GM13976 (cell line): ENCODE data around the gene LRSAM1.

Experiments
- DNase-seq: peaks from one replicate; pipeline ENCODE4 v3.0.0; 2012; ENCODE audit warnings: low spot score
- in situ Hi-C: fragments of 300-500 bp; cut with MboI; formaldehyde crosslinking; loops from one replicate; pipeline ENCODE4 v1.12.0; 2022; ENCODE audit warnings: low sequenced_read_pairs, mixed read lengths, inconsistent platforms; ENCODE audit not compliant: unreplicated experiment
- TF ChIP-seq, protein P1 (sequence below): IDR thresholded peaks from 2 replicates; pipeline ENCODE4 v1.5.1; 2012; ENCODE audit warnings: borderline replicate concordance, mild to moderate bottlenecking; ENCODE audit not compliant: insufficient read depth; ENCODE audit errors: extremely low read depth, missing control alignments, control extremely low read depth

Gene LRSAM1

DNA sequence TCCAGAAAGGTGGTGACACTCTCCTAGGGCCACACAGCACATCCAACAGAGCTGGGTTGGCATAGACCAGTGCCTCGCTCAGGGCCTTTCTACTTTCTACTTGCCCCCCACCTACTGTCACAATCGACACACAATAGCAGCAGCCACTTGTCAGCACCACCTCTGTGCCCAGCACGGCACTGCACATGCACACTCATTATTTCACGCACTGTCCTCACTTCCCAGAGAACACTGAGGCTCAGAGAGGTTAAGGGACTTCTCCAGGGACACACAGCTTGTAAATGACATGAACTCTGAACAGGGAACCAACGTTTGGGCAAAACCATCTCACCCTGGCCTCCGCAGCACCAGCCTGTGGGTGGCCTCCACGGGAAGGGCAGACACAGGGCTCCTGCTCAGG, 89.9 kb downstream of the LRSAM1 start:
- TF ChIP-seq, protein P1, sequence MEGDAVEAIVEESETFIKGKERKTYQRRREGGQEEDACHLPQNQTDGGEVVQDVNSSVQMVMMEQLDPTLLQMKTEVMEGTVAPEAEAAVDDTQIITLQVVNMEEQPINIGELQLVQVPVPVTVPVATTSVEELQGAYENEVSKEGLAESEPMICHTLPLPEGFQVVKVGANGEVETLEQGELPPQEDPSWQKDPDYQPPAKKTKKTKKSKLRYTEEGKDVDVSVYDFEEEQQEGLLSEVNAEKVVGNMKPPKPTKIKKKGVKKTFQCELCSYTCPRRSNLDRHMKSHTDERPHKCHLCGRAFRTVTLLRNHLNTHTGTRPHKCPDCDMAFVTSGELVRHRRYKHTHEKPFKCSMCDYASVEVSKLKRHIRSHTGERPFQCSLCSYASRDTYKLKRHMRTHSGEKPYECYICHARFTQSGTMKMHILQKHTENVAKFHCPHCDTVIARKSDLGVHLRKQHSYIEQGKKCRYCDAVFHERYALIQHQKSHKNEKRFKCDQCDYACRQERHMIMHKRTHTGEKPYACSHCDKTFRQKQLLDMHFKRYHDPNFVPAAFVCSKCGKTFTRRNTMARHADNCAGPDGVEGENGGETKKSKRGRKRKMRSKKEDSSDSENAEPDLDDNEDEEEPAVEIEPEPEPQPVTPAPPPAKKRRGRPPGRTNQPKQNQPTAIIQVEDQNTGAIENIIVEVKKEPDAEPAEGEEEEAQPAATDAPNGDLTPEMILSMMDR = no peak
- no peak for DNase-seq
- in situ Hi-C loops = no loop called here

DNA sequence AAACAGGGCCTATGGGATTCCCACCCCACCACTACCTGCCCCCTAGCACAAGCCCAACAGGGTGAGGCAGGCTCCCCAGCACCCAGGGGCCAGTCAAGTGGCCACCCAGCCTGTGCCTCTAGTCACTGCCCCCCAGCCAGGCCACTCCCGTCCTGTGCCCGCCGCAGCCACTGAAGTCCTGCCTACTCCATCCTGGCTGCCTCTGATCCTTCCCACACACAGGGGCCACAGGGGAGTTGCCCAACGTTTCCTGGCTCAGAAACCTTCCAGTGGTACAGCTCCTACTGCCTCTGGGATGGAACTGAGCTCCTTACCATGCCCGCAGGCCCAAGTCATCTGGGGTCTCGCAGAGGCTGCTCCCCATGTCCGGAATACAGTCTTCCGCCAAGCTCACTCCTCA, 90.6 kb downstream of the LRSAM1 start:
- in situ Hi-C loops = no loop called here
- no peak for DNase-seq
- TF ChIP-seq, protein P1 = no peak

DNA sequence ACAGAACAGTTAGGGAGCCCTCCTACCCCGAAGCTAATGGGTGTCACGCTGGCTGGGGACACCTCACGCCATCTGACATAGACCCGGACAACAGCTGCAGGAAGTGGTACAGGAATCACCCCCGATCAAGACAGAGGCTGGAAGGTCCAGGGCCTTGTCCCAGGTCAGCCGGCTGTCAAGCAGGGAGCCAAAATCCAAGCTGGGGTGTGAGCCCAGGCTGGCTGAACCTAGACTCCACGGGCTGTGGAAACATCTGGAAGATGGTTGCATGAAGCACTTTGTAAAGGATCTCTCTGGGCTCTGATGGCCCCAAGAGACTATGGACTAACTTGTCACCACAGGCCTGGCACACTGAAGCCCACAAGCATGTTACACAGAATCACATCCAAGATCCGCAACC, 91.9 kb downstream of the LRSAM1 start:
- no peak for DNase-seq
- TF ChIP-seq, protein P1 = no peak
- in situ Hi-C loops = no loop called here

DNA sequence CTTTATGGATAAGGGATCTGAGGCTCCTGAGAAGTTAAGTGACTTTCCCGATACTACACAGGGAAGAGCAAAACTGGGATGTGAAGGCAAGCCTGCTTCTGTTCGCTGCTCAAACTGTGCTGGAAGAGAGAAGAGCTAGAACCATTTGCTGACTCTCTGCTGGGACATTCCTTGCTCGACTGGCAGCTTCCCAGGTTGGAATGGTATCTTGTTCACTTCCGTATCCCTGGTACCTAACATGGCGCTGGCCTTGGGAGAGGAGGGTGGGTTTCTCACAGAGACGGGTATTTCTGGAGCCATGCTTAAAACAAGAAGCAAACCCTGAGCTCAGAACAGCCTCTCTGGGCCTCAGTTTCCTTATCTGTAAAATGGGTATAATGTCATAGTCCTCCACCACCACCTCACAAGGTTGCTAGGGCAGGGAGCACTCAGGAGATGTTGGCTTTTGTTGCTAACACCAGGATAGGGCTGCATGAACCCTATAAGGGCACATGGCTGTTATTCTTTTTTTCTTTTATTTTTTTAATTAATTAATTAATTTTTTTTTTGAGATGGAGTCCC, 92.7 kb downstream of the LRSAM1 start:
- DNase-seq = no peak
- in situ Hi-C loops = no loop called here
- TF ChIP-seq, protein P1 = no peak

DNA sequence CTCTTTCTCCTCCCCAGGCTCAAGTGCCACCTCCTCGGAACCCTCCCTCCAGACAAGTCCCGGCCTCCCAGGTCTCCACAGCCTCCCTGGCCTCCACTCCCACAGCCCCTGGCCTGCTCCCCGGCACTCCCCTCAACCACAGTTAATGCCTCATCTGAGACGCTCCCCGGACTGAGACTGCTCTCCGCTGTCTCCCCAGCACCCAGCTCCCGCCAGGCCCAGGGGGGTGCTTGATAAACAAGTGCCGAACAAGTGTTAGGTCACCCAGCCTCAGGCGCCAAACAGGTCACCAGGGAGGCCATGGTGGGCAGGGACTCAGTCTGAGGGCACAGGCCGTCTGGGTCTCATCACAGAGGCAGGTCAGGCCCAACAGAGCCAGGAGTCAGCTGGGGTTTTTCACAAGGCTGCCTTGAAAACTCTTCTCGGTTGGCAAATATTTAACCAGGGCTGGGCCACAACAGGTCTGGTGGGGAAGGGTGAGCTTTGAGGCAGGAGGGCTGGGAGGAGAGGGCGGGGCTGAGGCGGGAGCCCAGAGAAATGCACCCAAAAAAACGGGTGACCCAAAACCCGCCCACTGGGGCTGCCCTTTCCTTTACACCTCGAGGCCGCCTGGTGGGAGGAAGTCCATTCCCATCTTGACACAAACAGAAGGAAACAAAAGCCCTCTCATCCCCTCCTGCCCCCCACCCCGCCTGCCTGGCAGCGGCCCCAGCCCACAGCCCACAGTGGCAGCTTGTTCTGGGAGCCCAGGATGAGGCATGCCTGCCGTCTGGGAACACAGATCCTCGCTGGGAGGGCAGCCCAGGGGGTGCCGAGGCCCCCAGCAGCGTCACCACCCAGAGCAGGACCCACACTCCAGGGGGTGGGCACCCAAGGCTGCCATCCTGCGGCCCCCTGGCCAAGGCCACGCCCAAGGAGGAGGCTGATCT, 94.2 kb downstream of the LRSAM1 start:
- TF ChIP-seq, protein P1 = no peak
- no peak for DNase-seq
- in situ Hi-C loops = no loop called here

DNA sequence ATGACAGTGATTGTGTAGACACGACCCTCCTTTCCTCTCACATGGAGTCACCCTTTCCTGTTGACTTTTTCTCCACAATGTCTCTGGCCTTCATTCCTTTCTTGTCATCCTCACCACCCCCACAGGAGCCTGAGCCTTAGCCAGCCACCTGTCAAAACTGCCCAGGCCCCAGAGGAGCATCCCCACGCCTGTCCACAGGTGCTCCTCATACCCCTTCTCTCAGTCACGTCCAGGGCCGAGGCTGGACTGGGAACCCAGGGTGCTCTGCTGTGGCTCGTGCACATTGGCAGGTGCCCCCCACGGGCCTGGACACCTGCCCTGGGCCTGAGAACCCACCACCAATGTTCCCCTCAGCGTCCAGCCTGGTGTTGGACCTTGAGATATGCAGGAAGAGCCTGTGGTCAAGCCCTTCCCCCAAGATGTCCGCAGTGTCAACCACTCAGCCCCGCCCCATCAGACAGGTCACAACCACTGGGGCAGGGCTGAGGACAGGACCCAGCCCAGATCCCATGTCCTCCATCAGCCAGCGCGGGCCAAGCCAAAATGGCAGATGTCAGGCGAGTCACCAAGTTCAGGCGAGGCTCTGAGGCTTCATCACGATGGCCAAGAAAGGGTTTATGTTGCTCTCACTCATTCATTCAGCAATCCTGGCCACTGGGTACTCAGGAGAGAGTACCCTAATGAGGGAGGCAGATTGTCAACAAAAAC, 95.0 kb downstream of the LRSAM1 start:
- TF ChIP-seq, protein P1 = no peak
- DNase-seq = no peak
- in situ Hi-C loops = no loop called here
